K562 (cell line): ENCODE measurements around the gene H2AZ2. TPM values are rescaled to one million over a fixed set of nuclear protein-coding genes. Genes with fewer than 3 reads are reported as not detected.

Experiments
- ATF1 ChIP-seq, 2 experiments: fragments of 450-650 bp in 1 of 2; IDR thresholded peaks; 2 replicates each; pipeline ENCODE4 v1.6.1; 2016; ENCODE audit warnings: missing compliant biosample characterization in 1 of 2, missing genetic modification characterization in 1 of 2
- CC2D1A ChIP-seq: fragments of 450-650 bp; IDR thresholded peaks from 2 replicates; pipeline ENCODE4 v1.6.1; 2017; ENCODE audit warnings: mild to moderate bottlenecking
- EP400 ChIP-seq: fragments of 450-650 bp; IDR thresholded peaks from 2 replicates; pipeline ENCODE4 v1.6.1; 2017; ENCODE audit warnings: antibody characterized with exemption, mild to moderate bottlenecking, moderate library complexity
- FOXP1 ChIP-seq: sonication (generic); formaldehyde crosslinking; IDR thresholded peaks from 2 replicates; pipeline ENCODE4 v1.8.0; 2022; ENCODE audit warnings: mild to moderate bottlenecking, missing genetic modification reagents
- GABPB1 ChIP-seq: sonication (generic); formaldehyde crosslinking; IDR thresholded peaks from 2 replicates; pipeline ENCODE4 v1.8.0; 2022; ENCODE audit warnings: mild to moderate bottlenecking, missing genetic modification reagents
- HNRNPLL ChIP-seq: fragments of 200-400 bp; formaldehyde crosslinking; IDR thresholded peaks from 2 replicates; pipeline ENCODE4 v1.6.1; 2017; ENCODE audit warnings: low read length, low read depth, mild to moderate bottlenecking; ENCODE audit not compliant: poor library complexity, severe bottlenecking
- PTRF ChIP-seq: fragments of 450-650 bp; IDR thresholded peaks from 2 replicates; pipeline ENCODE4 v1.6.1; 2016; ENCODE audit warnings: mild to moderate bottlenecking, missing genetic modification characterization, missing compliant biosample characterization
- RCOR1 ChIP-seq, 2 experiments: IDR thresholded peaks; 2 replicates each; pipeline ENCODE4 v1.6.1; 2012; ENCODE audit warnings: low read depth in 2 of 2, low read length in 2 of 2, borderline replicate concordance in 1 of 2, improper control_type of control experiment in 1 of 2
- SMAD1 ChIP-seq: fragments of 150-350 bp; IDR thresholded peaks from 2 replicates; pipeline ENCODE4 v1.6.1; 2014; ENCODE audit warnings: low read length, low read depth; ENCODE audit not compliant: partially characterized antibody
- ZBED1 ChIP-seq: IDR thresholded peaks from 2 replicates; pipeline ENCODE4 v1.6.1; 2014
- ZNF133 ChIP-seq: fragments of 250-450 bp; sonication (Bioruptor Pico); IDR thresholded peaks from 2 replicates; pipeline ENCODE4 v1.4.0; 2020; ENCODE audit warnings: mild to moderate bottlenecking
- ZNF217 ChIP-seq: sonication (generic); formaldehyde crosslinking; IDR thresholded peaks from 2 replicates; pipeline ENCODE4 v1.8.0; 2022; ENCODE audit warnings: mild to moderate bottlenecking, missing genetic modification reagents
- ZNF57 ChIP-seq: fragments of 450-650 bp; formaldehyde crosslinking; IDR thresholded peaks from 2 replicates; pipeline ENCODE4 v1.4.0; 2020; ENCODE audit warnings: mild to moderate bottlenecking, moderate library complexity
- polyA plus RNA-seq, 8 experiments: library from polyadenylated mRNA; depleted of rRNA in 4 of 8; stranded (reverse) in 5 of 8; unstranded in 3 of 8; fragments of >200 nt; fragmentation: Nextera tagmentation in 2 of 8; fragmentation: Illumina TruSeq in 1 of 8; extraction: Ambion mirVana in 2 of 8; extraction: Trizol in 1 of 8; gene quantifications; 2 replicates each; pipeline versions ENCODE4 v1.2.1 to v1.2.3, GENCODE V29; 2011 to 2014; ENCODE audit warnings: inconsistent platforms in 1 of 8, missing spikeins in 1 of 8
- total RNA-seq, 7 experiments: library from RNA; depleted of rRNA in 6 of 7; stranded (reverse); fragments of >200 nt in 6 of 7; fragmentation: Illumina TruSeq in 2 of 7; extraction: Trizol in 2 of 7; gene quantifications; 2 replicates each; pipeline versions ENCODE4 v1.2.1 to v1.2.3, GENCODE V29; 2011 to 2021; ENCODE audit warnings: low replicate concordance in 1 of 7
- TF ChIP-seq, protein P1 (sequence below): fragments of 250-450 bp; sonication (Bioruptor Pico); IDR thresholded peaks from 2 replicates; pipeline ENCODE4 v1.4.0; 2020; ENCODE audit warnings: mild to moderate bottlenecking
- TF ChIP-seq, protein P2 (sequence below): fragments of 200-600 bp; sonication (generic); IDR thresholded peaks from one replicate; pipeline ENCODE4 v1.6.1; 2012; ENCODE audit warnings: mild to moderate bottlenecking, low read depth, low read length, inconsistent platforms

H2AZ2 gene
- total and polyA plus RNA-seq, 9 of the 15 experiments (the other 6 are each of a cell fraction or from before 2014, with no cell fraction given), result 105 to 382 (median 286) TPM

DNA sequence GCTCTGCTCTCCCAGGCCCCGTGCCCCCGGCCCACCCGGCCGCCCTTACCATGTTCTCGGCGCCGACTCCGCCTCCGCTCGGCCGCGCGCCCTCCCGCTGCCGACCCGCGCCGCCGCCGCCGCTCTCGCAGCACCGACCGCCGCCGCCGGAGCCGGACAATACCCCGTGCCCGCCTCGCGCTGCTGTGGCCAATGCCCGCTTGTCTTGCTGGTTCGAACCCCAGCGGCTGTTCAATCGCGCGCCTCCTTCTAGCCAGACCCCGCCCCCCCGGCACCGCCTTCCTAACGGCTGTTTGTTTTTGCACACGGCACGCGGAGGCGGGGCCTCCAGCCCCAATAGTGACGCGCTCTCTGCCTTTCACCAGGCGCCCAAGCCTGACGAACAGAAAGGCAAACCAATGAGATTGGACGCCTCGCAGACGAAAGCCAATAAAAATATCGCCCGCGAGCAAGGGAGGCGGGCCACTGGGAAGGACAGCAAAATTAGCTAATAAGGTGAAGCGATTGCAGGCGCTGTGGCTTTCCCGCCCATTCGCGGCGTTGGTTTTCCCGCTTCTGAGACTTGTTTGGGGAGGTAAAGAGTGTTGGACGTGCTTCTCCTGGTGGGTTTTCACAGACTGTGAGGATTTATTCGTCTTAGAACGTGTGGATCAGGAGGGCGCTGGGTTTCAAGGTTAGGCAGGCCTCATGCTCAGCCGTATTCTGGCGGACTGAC, at the start of gene H2AZ2 (continued):
- peak; percentile 98 for TF ChIP-seq EP400
- no peak for TF ChIP-seq ZNF217 (CRISPR knock-in tag)
- peak; percentile 63 for TF ChIP-seq HNRNPLL
- TF ChIP-seq SMAD1, result peak; percentile 82
- no peak for TF ChIP-seq PTRF (tag)
- TF ChIP-seq ZNF133 (CRISPR knock-in tag), result no peak
- TF ChIP-seq ZBED1, result 0 out of 2 replicates have a peak, but pooled peaks have one; percentile 60
- TF ChIP-seq CC2D1A, result peak; percentile 83
- peak; percentile 63; the same call in 1 of the 2 replicates for TF ChIP-seq GABPB1 (CRISPR knock-in tag)
- no peak; the same call in none of the 2 replicates for TF ChIP-seq FOXP1
- peak; percentile 48; the same call in 1 of the 2 replicates for TF ChIP-seq ATF1 (CRISPR knock-in tag; IDR thresholded peaks at IDR 0.05)
- peak; percentile 96 for TF ChIP-seq ATF1 (tag; IDR thresholded peaks at IDR 0.05)
- TF ChIP-seq ZNF57 (CRISPR knock-in tag), result no peak
- TF ChIP-seq, protein P1, sequence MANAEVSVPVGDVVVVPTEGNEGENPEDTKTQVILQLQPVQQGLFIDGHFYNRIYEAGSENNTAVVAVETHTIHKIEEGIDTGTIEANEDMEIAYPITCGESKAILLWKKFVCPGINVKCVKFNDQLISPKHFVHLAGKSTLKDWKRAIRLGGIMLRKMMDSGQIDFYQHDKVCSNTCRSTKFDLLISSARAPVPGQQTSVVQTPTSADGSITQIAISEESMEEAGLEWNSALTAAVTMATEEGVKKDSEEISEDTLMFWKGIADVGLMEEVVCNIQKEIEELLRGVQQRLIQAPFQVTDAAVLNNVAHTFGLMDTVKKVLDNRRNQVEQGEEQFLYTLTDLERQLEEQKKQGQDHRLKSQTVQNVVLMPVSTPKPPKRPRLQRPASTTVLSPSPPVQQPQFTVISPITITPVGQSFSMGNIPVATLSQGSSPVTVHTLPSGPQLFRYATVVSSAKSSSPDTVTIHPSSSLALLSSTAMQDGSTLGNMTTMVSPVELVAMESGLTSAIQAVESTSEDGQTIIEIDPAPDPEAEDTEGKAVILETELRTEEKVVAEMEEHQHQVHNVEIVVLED (CRISPR knock-in tag), result peak; percentile 66
- TF ChIP-seq, protein P2, sequence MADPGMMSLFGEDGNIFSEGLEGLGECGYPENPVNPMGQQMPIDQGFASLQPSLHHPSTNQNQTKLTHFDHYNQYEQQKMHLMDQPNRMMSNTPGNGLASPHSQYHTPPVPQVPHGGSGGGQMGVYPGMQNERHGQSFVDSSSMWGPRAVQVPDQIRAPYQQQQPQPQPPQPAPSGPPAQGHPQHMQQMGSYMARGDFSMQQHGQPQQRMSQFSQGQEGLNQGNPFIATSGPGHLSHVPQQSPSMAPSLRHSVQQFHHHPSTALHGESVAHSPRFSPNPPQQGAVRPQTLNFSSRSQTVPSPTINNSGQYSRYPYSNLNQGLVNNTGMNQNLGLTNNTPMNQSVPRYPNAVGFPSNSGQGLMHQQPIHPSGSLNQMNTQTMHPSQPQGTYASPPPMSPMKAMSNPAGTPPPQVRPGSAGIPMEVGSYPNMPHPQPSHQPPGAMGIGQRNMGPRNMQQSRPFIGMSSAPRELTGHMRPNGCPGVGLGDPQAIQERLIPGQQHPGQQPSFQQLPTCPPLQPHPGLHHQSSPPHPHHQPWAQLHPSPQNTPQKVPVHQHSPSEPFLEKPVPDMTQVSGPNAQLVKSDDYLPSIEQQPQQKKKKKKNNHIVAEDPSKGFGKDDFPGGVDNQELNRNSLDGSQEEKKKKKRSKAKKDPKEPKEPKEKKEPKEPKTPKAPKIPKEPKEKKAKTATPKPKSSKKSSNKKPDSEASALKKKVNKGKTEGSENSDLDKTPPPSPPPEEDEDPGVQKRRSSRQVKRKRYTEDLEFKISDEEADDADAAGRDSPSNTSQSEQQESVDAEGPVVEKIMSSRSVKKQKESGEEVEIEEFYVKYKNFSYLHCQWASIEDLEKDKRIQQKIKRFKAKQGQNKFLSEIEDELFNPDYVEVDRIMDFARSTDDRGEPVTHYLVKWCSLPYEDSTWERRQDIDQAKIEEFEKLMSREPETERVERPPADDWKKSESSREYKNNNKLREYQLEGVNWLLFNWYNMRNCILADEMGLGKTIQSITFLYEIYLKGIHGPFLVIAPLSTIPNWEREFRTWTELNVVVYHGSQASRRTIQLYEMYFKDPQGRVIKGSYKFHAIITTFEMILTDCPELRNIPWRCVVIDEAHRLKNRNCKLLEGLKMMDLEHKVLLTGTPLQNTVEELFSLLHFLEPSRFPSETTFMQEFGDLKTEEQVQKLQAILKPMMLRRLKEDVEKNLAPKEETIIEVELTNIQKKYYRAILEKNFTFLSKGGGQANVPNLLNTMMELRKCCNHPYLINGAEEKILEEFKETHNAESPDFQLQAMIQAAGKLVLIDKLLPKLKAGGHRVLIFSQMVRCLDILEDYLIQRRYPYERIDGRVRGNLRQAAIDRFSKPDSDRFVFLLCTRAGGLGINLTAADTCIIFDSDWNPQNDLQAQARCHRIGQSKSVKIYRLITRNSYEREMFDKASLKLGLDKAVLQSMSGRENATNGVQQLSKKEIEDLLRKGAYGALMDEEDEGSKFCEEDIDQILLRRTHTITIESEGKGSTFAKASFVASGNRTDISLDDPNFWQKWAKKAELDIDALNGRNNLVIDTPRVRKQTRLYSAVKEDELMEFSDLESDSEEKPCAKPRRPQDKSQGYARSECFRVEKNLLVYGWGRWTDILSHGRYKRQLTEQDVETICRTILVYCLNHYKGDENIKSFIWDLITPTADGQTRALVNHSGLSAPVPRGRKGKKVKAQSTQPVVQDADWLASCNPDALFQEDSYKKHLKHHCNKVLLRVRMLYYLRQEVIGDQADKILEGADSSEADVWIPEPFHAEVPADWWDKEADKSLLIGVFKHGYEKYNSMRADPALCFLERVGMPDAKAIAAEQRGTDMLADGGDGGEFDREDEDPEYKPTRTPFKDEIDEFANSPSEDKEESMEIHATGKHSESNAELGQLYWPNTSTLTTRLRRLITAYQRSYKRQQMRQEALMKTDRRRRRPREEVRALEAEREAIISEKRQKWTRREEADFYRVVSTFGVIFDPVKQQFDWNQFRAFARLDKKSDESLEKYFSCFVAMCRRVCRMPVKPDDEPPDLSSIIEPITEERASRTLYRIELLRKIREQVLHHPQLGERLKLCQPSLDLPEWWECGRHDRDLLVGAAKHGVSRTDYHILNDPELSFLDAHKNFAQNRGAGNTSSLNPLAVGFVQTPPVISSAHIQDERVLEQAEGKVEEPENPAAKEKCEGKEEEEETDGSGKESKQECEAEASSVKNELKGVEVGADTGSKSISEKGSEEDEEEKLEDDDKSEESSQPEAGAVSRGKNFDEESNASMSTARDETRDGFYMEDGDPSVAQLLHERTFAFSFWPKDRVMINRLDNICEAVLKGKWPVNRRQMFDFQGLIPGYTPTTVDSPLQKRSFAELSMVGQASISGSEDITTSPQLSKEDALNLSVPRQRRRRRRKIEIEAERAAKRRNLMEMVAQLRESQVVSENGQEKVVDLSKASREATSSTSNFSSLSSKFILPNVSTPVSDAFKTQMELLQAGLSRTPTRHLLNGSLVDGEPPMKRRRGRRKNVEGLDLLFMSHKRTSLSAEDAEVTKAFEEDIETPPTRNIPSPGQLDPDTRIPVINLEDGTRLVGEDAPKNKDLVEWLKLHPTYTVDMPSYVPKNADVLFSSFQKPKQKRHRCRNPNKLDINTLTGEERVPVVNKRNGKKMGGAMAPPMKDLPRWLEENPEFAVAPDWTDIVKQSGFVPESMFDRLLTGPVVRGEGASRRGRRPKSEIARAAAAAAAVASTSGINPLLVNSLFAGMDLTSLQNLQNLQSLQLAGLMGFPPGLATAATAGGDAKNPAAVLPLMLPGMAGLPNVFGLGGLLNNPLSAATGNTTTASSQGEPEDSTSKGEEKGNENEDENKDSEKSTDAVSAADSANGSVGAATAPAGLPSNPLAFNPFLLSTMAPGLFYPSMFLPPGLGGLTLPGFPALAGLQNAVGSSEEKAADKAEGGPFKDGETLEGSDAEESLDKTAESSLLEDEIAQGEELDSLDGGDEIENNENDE, result no peak
- peak in 1 of 2 experiments; percentile 34; a peak in 2 of 4 replicates for TF ChIP-seq RCOR1 (IDR thresholded peaks at IDR 0.05; ENCODE audit: borderline replicate concordance in 1 of 2, low read depth in 2 of 2, low read length in 2 of 2)
